Activated CD8-positive, alpha-beta T cell treated with anti-CD3 and anti-CD28 coated beads for 36 hours (primary cell): ENCODE data around the gene C9orf40. TPM values are rescaled to one million over a fixed set of nuclear protein-coding genes. Genes with fewer than 3 reads are reported as not detected.

ENCODE experiments used
- ATAC-seq: fragments of 200-7000 bp; cut with Tn5 transposase; one replicate; pipeline ENCODE4 v1.10.0; 2021; ENCODE audit warnings: mild to moderate bottlenecking, moderate library complexity
- CTCF ChIA-PET: fragments of 350-600 bp; sonication (Branson Sonifier 250); formaldehyde crosslinking; loops from one replicate; lab custom pipeline; 2021; ENCODE audit warnings: antibody characterized with exemption; lab: Charles Lee
- POLR2A ChIA-PET: fragments of 350-600 bp; sonication (Branson Sonifier 250); formaldehyde crosslinking; loops from one replicate; lab custom pipeline; 2021; ENCODE audit warnings: antibody characterized with exemption; lab: Charles Lee
- DNase-seq: peaks from one replicate; pipeline ENCODE4 v3.0.0-alpha.2; 2020
- H3K27ac Mint-ChIP-seq: one replicate; pipeline ENCODE4 v1.8.0; 2021; ENCODE audit warnings: mild to moderate bottlenecking, mixed read lengths
- H3K27me3 Mint-ChIP-seq: one replicate; pipeline ENCODE4 v1.8.0; 2021; ENCODE audit warnings: mixed read lengths
- H3K36me3 Mint-ChIP-seq: one replicate; pipeline ENCODE4 v1.8.0; 2021; ENCODE audit warnings: low read depth, mixed read lengths
- H3K4me1 Mint-ChIP-seq: one replicate; pipeline ENCODE4 v1.8.0; 2021; ENCODE audit warnings: low read depth, mixed read lengths
- H3K4me3 Mint-ChIP-seq: one replicate; pipeline ENCODE4 v1.8.0; 2021; ENCODE audit warnings: mild to moderate bottlenecking, moderate library complexity, mixed read lengths
- H3K9me3 Mint-ChIP-seq: one replicate; pipeline ENCODE4 v1.8.0; 2021; ENCODE audit warnings: mixed read lengths
- intact Hi-C: fragments of 100-400 bp; cut with micrococcal nuclease; formaldehyde crosslinking; loops from one replicate; pipeline ENCODE4 v1.10.0; 2022
- total RNA-seq, 2 experiments: library from RNA; stranded (reverse); gene quantifications; one replicate each; pipeline ENCODE4 v1.2.3, GENCODE V29; 2021
- TF ChIP-seq, protein P1 (sequence below): fragments of 200-600 bp; IDR thresholded peaks from one replicate; pipeline ENCODE4 v1.8.0; 2022; ENCODE audit warnings: antibody characterized with exemption, mild to moderate bottlenecking

C9orf40 gene
- total RNA-seq, 2 experiments from 2014 or later, result 18.6 to 20.9 TPM

DNA sequence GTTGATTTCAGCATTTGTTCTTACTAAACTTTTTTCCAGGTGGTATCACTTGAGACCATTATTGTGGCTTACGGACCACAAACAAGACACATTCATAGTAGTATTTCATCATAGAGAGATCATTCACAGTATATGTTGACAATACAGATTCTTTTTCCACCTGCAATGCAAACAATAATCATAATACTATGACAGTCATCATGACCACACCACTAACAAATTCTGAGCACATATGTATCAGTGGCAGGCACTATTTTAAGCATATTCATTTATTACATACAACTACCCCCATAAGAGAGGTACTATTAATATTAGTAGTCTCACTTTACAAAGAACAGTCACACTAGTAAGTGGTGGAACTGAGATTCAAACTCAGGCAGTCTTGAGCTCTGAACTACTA lies 31.0 kb upstream of the C9orf40 start:
- Mint-ChIP-seq H3K36me3 (peaks cover 33% of the 10 kb centered on the region), H3K4me1 (peaks cover 3% of the 10 kb centered on the region), H3K27me3 (no peaks in the 10 kb centered on the region), H3K9me3 (no peaks in the 10 kb centered on the region), H3K4me3 (no peak overlapping the region), H3K27ac (no peak overlapping the region)
- ATAC-seq, result no peak
- intact Hi-C loops, result no loop called here
- TF ChIP-seq, protein P1, sequence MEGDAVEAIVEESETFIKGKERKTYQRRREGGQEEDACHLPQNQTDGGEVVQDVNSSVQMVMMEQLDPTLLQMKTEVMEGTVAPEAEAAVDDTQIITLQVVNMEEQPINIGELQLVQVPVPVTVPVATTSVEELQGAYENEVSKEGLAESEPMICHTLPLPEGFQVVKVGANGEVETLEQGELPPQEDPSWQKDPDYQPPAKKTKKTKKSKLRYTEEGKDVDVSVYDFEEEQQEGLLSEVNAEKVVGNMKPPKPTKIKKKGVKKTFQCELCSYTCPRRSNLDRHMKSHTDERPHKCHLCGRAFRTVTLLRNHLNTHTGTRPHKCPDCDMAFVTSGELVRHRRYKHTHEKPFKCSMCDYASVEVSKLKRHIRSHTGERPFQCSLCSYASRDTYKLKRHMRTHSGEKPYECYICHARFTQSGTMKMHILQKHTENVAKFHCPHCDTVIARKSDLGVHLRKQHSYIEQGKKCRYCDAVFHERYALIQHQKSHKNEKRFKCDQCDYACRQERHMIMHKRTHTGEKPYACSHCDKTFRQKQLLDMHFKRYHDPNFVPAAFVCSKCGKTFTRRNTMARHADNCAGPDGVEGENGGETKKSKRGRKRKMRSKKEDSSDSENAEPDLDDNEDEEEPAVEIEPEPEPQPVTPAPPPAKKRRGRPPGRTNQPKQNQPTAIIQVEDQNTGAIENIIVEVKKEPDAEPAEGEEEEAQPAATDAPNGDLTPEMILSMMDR, result no peak
- ChIA-PET CTCF (no interaction called here), POLR2A (no interaction called here)
- no peak for DNase-seq

DNA sequence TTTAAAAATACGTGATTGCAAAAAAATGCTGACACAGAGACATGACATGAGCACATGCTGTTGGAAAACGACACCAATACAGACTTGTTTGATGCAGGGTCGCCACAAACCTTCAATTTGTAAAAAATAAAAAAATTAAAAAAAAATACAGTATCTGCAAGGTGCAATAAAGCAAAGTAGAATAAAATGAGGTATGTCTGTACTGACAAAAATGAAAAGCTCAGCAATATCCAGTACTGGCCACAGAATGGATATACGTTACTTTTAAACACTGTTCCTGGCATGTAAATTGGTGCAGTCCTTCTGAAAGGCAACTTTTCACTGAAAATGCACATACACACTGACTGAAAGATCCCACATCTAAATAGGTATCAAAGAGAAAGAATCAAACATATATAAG lies 27.1 kb upstream of the C9orf40 start:
- intact Hi-C loops, result no loop called here
- peaks cover 8% of the 10 kb centered on the region for H3K9me3 Mint-ChIP-seq
- peaks cover 55% of the 10 kb centered on the region for H3K36me3 Mint-ChIP-seq
- no peak for DNase-seq
- no peak overlapping the region for H3K27ac Mint-ChIP-seq
- no peak for ATAC-seq
- TF ChIP-seq, protein P1, result no peak
- H3K4me3 Mint-ChIP-seq, result no peak overlapping the region
- no peaks in the 10 kb centered on the region for H3K27me3 Mint-ChIP-seq
- POLR2A ChIA-PET, result no interaction called here
- peaks cover 3% of the 10 kb centered on the region for H3K4me1 Mint-ChIP-seq
- CTCF ChIA-PET, result interaction anchor here (1.2 kb wide), 1 partner anchor 28 kb away, joined by 4 read pairs; no protein-coding TSS in a partner anchor

DNA sequence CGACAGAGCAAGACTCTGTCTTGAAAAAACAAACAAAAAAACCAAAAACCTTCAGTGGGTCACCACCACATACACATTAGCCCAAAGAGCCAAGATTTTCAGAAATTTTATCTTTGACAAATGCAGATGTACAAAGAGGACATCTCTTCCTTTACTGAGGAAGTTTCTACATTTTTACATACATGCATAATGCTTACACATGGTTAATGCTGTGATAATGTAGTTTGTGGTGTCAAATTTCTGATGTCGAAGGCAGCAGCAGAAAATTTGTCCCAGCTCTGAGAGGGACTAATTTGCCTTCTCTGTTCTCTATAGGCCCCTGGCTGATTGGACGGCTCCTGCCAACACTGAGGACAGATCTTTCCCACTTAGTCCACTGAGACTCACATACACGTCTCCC lies 24.6 kb upstream of the C9orf40 start:
- peaks cover 59% of the 10 kb centered on the region for H3K36me3 Mint-ChIP-seq
- CTCF ChIA-PET, result no interaction called here
- ATAC-seq, result no peak

DNA sequence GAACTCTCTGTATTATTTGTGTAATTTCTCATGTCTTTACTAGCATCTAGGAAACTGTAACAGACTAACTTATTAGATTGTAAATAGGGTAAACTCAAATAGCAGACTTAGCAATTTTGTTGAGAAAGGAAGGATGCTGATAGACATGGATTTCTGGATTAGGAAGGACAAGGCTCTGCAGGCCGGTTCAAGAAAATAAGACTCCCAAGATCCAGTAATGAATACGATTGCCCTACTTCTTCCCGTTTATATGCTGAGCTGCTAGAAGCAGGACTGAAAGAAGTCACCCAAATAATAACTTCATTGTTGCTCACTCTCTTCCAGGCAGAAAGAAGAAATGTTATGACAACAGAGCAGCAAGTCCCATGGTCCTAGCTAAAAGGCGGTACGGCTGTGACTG lies 22.8 kb upstream of the C9orf40 start:
- Mint-ChIP-seq H3K27ac (no peak overlapping the region), H3K36me3 (peaks cover 52% of the 10 kb centered on the region), H3K4me3 (no peak overlapping the region), H3K27me3 (no peaks in the 10 kb centered on the region), H3K9me3 (peaks cover 8% of the 10 kb centered on the region), H3K4me1 (peaks cover 12% of the 10 kb centered on the region)
- ATAC-seq (no peak), DNase-seq (no peak)
- CTCF ChIA-PET, result no interaction called here
- TF ChIP-seq, protein P1, result no peak
- intact Hi-C loops, result no loop called here
- POLR2A ChIA-PET, result no interaction called here

More for the DNA sequence above, 24.6 kb upstream of the C9orf40 start:
- Mint-ChIP-seq H3K9me3 (peaks cover 8% of the 10 kb centered on the region), H3K4me3 (no peak overlapping the region), H3K4me1 (peaks cover 14% of the 10 kb centered on the region), H3K27me3 (no peaks in the 10 kb centered on the region), H3K27ac (no peak overlapping the region)
- TF ChIP-seq, protein P1, result no peak
- no peak for DNase-seq
- POLR2A ChIA-PET, result no interaction called here
- intact Hi-C loops, result no loop called here

DNA sequence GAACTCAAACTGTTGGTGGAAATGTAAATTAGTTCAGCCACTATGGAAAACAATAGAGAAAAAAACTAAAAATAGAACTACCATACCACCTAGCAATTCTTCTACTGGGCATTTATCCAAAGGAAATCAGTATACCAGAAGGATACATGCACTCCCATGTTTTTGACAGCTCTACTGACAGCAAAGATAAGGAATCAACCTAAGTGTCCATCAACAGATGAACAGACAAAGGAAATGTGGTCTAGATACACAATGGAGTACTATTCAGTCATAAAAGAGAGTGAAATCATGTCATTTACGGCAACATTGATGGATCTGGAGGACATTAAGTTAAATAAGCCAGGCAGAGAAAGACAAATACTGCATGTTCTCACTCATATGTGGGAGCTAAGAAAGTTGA lies 21.8 kb upstream of the C9orf40 start:
- intact Hi-C loops, result no loop called here
- Mint-ChIP-seq H3K36me3 (peaks cover 44% of the 10 kb centered on the region), H3K27me3 (no peaks in the 10 kb centered on the region), H3K4me1 (peaks cover 12% of the 10 kb centered on the region), H3K27ac (no peak overlapping the region), H3K4me3 (no peak overlapping the region), H3K9me3 (peaks cover 8% of the 10 kb centered on the region)
- ChIA-PET CTCF (no interaction called here), POLR2A (no interaction called here)
- ATAC-seq (no peak), DNase-seq (no peak)
- TF ChIP-seq, protein P1, result no peak
